Stomach (tissue), 9 donors: Measurements from ENCODE around the gene HDGF. TPM values are rescaled to one million over a fixed set of nuclear protein-coding genes. Genes with fewer than 3 reads are reported as not detected.

ENCODE experiments used
- DNase-seq, 2 donors: peaks; one replicate each; pipeline versions ENCODE4 v3.0.0 to v3.0.0-alpha.2; 2013 to 2019
- H3K27ac ChIP-seq, 5 donors: fragments of 200-600 bp in 4 of 5; sonication (generic) in 4 of 5; one replicate each; pipeline ENCODE4 v1.5.1; 2013 to 2019; ENCODE audit warnings: mild to moderate bottlenecking in 1 of 5, moderate library complexity in 1 of 5
- H3K27me3 ChIP-seq, 3 donors: fragments of 200-600 bp; sonication (generic); one replicate each; pipeline ENCODE4 v1.5.1; 2017 to 2019; ENCODE audit warnings: mixed run types in 1 of 3
- H3K36me3 ChIP-seq, 4 donors: fragments of 200-600 bp; sonication (generic); 1 replicate in 3 of 4; 2 replicates in 1 of 4; pipeline ENCODE4 v1.5.1; 2016 to 2019
- H3K4me1 ChIP-seq, 4 donors: fragments of 200-600 bp; sonication (generic); one replicate each; pipeline ENCODE4 v1.5.1; 2016 to 2019
- H3K4me3 ChIP-seq, 4 donors: fragments of 200-600 bp; sonication (generic) in 3 of 4; one replicate each; pipeline ENCODE4 v1.5.1; 2016 to 2019; ENCODE audit warnings: mild to moderate bottlenecking in 1 of 4
- H3K9me3 ChIP-seq, 4 donors: fragments of 200-600 bp; sonication (generic); one replicate each; pipeline ENCODE4 v1.5.1; 2016 to 2019
- EP300 ChIP-seq: sonication (generic); formaldehyde crosslinking; IDR thresholded peaks from one replicate; pipeline ENCODE4 v1.6.1; 2017; ENCODE audit warnings: antibody characterized with exemption
- POLR2A ChIP-seq, 4 donors: fragments of 450-650 bp; IDR thresholded peaks; one replicate each; pipeline ENCODE4 v1.6.1; 2016; ENCODE audit warnings: antibody characterized with exemption in 4 of 4, control low read depth in 2 of 4, mild to moderate bottlenecking in 1 of 4, moderate library complexity in 1 of 4
- POLR2AphosphoS5 ChIP-seq, 3 donors: sonication (generic); formaldehyde crosslinking; IDR thresholded peaks; one replicate each; pipeline ENCODE4 v1.6.1; 2016; ENCODE audit warnings: antibody characterized with exemption in 3 of 3
- WGBS, 5 donors: extraction: QIAGEN DNeasy Blood & Tissue Kit in 3 of 5; methylation state at CpG; one replicate each; pipeline versions ENCODE4 v1.1.5 to v1.1.7; 2013 to 2018; 5-methylcytosine and 5-hydroxymethylcytosine counted together
- intact Hi-C: fragments of 100-400 bp; cut with DNase I; formaldehyde crosslinking; loops from one replicate; pipeline ENCODE4 v1.15.1; 2023; ENCODE audit warnings: low total_unique reads
- polyA plus RNA-seq, 3 donors: library from polyadenylated mRNA; stranded (reverse); fragments of 200-250 nt; gene quantifications; one replicate each; pipeline ENCODE4 v1.2.3, GENCODE V29; 2013
- total RNA-seq, 5 donors: library from RNA; depleted of rRNA; stranded (reverse); fragments of >200 nt; gene quantifications; one replicate each; pipeline versions ENCODE4 v1.1.0 to v1.2.3, GENCODE V29; 2014 to 2016
- TF ChIP-seq, protein P1 (sequence below), 7 experiments: fragments of 450-650 bp in 4 of 7; fragments of 200-600 bp in 3 of 7; sonication (generic) in 3 of 7; IDR thresholded peaks; one replicate each; pipeline ENCODE4 v1.5.1; 2016 to 2019; ENCODE audit warnings: antibody characterized with exemption in 7 of 7, control low read depth in 2 of 7, mild to moderate bottlenecking in 1 of 7
- donor health status: healthy with polysubstance abuse.
- donor health status: Bipolar disorder and iron deficiency.
- donor health status: healthy.

HDGF gene
- total and polyA plus RNA-seq, 8 donors = 81.7 to 214 (median 161) TPM

DNA sequence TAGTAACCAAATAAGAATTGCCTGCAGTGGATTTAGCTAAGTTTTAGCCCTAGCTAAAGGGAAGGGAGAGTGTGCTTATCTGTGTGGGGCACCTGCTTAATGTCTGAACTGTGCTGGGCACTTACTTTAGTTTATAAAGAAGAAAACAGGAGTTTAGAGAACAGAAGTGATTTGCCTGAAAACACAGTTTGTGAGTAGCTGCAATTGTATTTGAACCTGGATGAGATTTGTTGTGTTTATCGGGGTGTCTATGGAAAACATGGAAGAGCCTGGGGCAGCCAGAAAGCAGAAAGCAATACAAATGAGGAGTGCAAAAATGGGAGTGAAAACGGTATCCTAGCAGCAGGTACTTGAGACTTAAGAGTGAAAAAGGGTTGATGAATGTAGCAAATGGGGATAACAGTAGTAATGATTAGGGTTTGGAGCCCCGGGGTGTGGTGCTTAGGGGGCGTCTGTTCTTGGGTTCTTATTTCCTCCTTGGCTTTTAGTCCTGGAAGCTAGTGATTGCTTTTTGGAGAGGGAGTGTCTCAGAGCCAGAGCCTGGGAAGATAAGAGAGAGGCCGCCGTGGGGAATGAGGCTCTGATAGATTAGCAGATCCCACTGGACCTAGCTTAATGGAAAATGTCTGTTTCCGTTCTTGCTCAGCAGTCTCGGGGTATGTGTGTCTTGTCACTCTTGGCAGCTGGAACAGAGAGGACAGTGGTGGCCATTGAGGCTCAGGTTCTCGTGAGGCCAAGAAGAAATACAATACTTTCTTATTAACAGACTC, 21.4 kb upstream of the HDGF start:
- Histone ChIP-seq H3K9me3 (no peaks in the 10 kb centered on the region), H3K4me3 (no peak overlapping the region), H3K27me3 (no peaks in the 10 kb centered on the region), H3K36me3 (peaks cover 5 to 19% (median 15%) of the 10 kb centered on the region in 4 donors), H3K27ac (peak overlapping the region in 2 of 5 donors; percentile 4 to 6), H3K4me1 (peaks cover 61 to 90% (median 74%) of the 10 kb centered on the region in 4 donors)
- 23 to 50% (median 41%) methylated on average over 9 of the region's 9 CpGs for WGBS, 5 donors
- intact Hi-C loops = no loop called here
- no peak for TF ChIP-seq POLR2AphosphoS5 (IDR thresholded peaks at IDR 0.05)
- TF ChIP-seq, protein P1, sequence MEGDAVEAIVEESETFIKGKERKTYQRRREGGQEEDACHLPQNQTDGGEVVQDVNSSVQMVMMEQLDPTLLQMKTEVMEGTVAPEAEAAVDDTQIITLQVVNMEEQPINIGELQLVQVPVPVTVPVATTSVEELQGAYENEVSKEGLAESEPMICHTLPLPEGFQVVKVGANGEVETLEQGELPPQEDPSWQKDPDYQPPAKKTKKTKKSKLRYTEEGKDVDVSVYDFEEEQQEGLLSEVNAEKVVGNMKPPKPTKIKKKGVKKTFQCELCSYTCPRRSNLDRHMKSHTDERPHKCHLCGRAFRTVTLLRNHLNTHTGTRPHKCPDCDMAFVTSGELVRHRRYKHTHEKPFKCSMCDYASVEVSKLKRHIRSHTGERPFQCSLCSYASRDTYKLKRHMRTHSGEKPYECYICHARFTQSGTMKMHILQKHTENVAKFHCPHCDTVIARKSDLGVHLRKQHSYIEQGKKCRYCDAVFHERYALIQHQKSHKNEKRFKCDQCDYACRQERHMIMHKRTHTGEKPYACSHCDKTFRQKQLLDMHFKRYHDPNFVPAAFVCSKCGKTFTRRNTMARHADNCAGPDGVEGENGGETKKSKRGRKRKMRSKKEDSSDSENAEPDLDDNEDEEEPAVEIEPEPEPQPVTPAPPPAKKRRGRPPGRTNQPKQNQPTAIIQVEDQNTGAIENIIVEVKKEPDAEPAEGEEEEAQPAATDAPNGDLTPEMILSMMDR (IDR thresholded peaks at IDR 0.05) = no peak
- no peak for TF ChIP-seq POLR2A (IDR thresholded peaks at IDR 0.05)
- TF ChIP-seq EP300 = no peak
- peak in 1 of 2 donors; percentile 69 for DNase-seq

DNA sequence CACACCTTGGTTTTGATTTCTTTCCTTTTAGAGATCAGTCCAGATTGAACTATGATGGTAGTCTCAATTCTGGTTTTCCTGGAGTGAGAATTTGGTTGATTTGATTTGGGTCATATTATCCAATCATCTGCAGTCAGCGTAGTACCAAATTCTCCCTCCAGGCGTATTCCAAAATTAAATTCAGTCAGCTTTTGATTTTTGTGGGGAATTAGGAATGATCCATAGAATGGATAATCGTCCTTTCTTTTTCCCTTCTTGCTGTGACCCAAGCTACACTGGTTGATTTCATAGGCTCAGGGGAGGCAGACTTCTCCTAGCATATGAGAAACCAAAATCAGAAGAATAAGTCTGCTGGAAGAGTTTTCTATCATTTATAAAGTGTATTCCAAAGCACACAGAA, 20.7 kb upstream of the HDGF start:
- intact Hi-C loops = no loop called here
- 74 to 81% (median 76%) methylated on average over 3 of the region's 3 CpGs for WGBS, 5 donors
- Histone ChIP-seq H3K27ac (no peak overlapping the region), H3K36me3 (peaks cover 5 to 19% (median 15%) of the 10 kb centered on the region in 4 donors), H3K9me3 (no peaks in the 10 kb centered on the region), H3K4me1 (peaks cover 55 to 84% (median 70%) of the 10 kb centered on the region in 4 donors), H3K27me3 (no peaks in the 10 kb centered on the region), H3K4me3 (no peak overlapping the region)
- DNase-seq = no peak
- TF ChIP-seq, protein P1 (IDR thresholded peaks at IDR 0.05) = no peak
- no peak for TF ChIP-seq EP300
- no peak for TF ChIP-seq POLR2AphosphoS5 (IDR thresholded peaks at IDR 0.05)
- no peak for TF ChIP-seq POLR2A (IDR thresholded peaks at IDR 0.05)

DNA sequence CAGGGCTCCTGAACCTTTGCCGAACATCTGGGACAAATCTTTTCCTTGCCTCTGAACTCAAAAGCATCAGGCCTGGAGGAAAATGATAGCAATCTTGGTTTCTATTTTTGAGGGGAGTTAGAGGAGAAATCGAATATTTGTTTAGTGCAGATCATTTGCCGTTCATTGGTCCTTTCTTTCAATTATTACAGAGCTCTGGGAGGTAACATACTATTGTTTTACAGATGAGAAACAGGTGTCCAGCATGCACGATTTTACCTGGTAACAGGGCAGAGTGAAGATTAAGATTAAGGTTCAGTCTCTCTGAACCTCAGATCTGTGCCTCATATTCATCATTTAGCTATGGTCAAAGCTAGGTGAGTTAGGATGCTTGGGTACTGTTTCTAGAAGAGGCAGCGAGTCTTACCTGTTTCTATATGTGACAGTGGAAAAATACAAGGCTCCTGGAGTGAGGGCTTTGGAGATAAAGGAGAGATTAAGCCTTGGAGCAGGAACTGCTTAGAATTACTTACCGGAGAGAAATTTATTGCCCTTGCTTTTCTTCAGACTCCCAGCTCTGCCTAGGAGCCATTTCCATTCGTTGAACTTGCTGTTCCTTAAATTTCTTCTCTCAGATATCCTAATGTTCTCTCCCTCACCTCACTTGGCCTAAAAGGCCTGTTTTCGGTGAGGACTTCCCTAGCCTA, 17.3 kb upstream of the HDGF start:
- intact Hi-C loops = no loop called here
- H3K4me1 ChIP-seq = peaks cover 48 to 72% (median 67%) of the 10 kb centered on the region in 4 donors

More for the DNA sequence above, 17.3 kb upstream of the HDGF start:
- Histone ChIP-seq H3K4me3 (peak overlapping the region; percentile 90 to 97 (median 94)), H3K9me3 (no peaks in the 10 kb centered on the region), H3K27ac (peak overlapping the region in 4 of 5 donors; percentile 92 to 97 (median 97)), H3K27me3 (no peaks in the 10 kb centered on the region), H3K36me3 (peaks cover 5 to 19% (median 14%) of the 10 kb centered on the region in 4 donors)
- DNase-seq = no peak
- WGBS, 5 donors = 11 to 23% (median 14%) methylated on average over 8 of the region's 8 CpGs
- TF ChIP-seq, protein P1 (IDR thresholded peaks at IDR 0.05) = no peak
- no peak for TF ChIP-seq EP300
- TF ChIP-seq POLR2AphosphoS5 (IDR thresholded peaks at IDR 0.05) = no peak
- no peak for TF ChIP-seq POLR2A (IDR thresholded peaks at IDR 0.05)
